Panc1 (cell line): ENCODE data around the gene FEZF2. TPM values are rescaled to one million over a fixed set of nuclear protein-coding genes. Genes with fewer than 3 reads are reported as not detected.

Experiments
- ATAC-seq: fragments of 200-7000 bp; cut with Tn5 transposase; 2 replicates; pipeline ENCODE4 v1.9.1; 2020; ENCODE audit warnings: mild to moderate bottlenecking, moderate library complexity
- BruUV-seq: library from RNA; stranded (reverse); fragments of 400-500 nt; replicated peaks from 2 replicates; lab custom pipeline; 2021; lab: Mats Ljungman, UMichigan
- CTCF ChIA-PET: fragments of 300-600 bp; sonication (Branson Sonifier 250); formaldehyde crosslinking; loops from one replicate; lab custom pipeline; 2022; ENCODE audit warnings: antibody characterized with exemption; lab: Charles Lee
- POLR2A ChIA-PET: fragments of 300-600 bp; sonication (Branson Sonifier 250); formaldehyde crosslinking; loops from one replicate; lab custom pipeline; 2022; ENCODE audit warnings: antibody characterized with exemption; lab: Charles Lee
- DNase-seq: peaks from one replicate; pipeline ENCODE4 v3.0.0-alpha.2; 2010; ENCODE audit warnings: low read depth, low spot score
- H3K27ac ChIP-seq: 2 replicates; pipeline ENCODE4 v1.5.1; 2011; ENCODE audit warnings: mild to moderate bottlenecking, low read length, inconsistent platforms
- H3K27me3 ChIP-seq: fragments of 200-500 bp; sonication (Bioruptor generic); 2 replicates; pipeline ENCODE4 v1.6.0; 2014; ENCODE audit warnings: low read length, inconsistent platforms; ENCODE audit not compliant: control insufficient read depth, insufficient read depth
- H3K36me3 ChIP-seq: fragments of 200-500 bp; sonication (Bioruptor generic); 2 replicates; pipeline ENCODE4 v1.5.1; 2014; ENCODE audit warnings: inconsistent platforms, mild to moderate bottlenecking, low read length, moderate library complexity; ENCODE audit not compliant: control insufficient read depth, insufficient read depth
- H3K4me1 ChIP-seq: 2 replicates; pipeline ENCODE4 v1.5.1; 2011; ENCODE audit warnings: inconsistent platforms, mild to moderate bottlenecking, low read length, moderate library complexity; ENCODE audit not compliant: control insufficient read depth, insufficient read depth
- H3K4me3 ChIP-seq, 2 experiments: 2 replicates each; pipeline ENCODE4 v1.5.1; 2011 to 2012; ENCODE audit warnings: low read depth in 2 of 2, low read length in 2 of 2, mild to moderate bottlenecking in 2 of 2, inconsistent platforms in 1 of 2, moderate library complexity in 1 of 2
- H3K9me3 ChIP-seq: fragments of 200-500 bp; sonication (Bioruptor generic); 2 replicates; pipeline ENCODE4 v1.5.1; 2014; ENCODE audit warnings: low read depth, mild to moderate bottlenecking, inconsistent platforms, low read length, moderate library complexity; ENCODE audit not compliant: control insufficient read depth, insufficient read depth
- CTCF ChIP-seq: fragments of 450-650 bp; IDR thresholded peaks from 2 replicates; pipeline ENCODE4 v1.5.1; 2017; ENCODE audit warnings: mild to moderate bottlenecking
- POLR2AphosphoS5 ChIP-seq: IDR thresholded peaks from 2 replicates; pipeline ENCODE4 v1.6.1; 2012; ENCODE audit warnings: mild to moderate bottlenecking, low read depth, low read length, moderate library complexity
- SIN3A ChIP-seq: IDR thresholded peaks from 2 replicates; pipeline ENCODE4 v1.6.1; 2012; ENCODE audit warnings: low read depth, mild to moderate bottlenecking, low read length, moderate library complexity, borderline replicate concordance; ENCODE audit not compliant: insufficient read depth
- TCF7L2 ChIP-seq: IDR thresholded peaks from 2 replicates; pipeline ENCODE4 v1.6.1; 2011; ENCODE audit warnings: mild to moderate bottlenecking, low read depth, low read length, inconsistent platforms
- in situ Hi-C: cut with HindIII; loops from 2 replicates; pipeline ENCODE4 v1.10.0; 2016; ENCODE audit warnings: low sequenced_read_pairs, low pct_unique_long_range_greater_than_20kb
- intact Hi-C: fragments of 100-400 bp; cut with micrococcal nuclease; formaldehyde crosslinking; loops from one replicate; pipeline ENCODE4 v1.10.0; 2022; ENCODE audit not compliant: unreplicated experiment
- total RNA-seq: library from RNA; stranded (reverse); gene quantifications from one replicate; pipeline ENCODE4 v1.2.1, GENCODE V29; 2021; ENCODE audit not compliant: unreplicated experiment
- TF ChIP-seq, protein P1 (sequence below), 2 experiments: IDR thresholded peaks; 2 replicates each; pipeline ENCODE4 v1.6.1; 2011 to 2012; ENCODE audit warnings: low read depth in 2 of 2, control low read depth in 1 of 2, low read length in 1 of 2, mild to moderate bottlenecking in 1 of 2, moderate library complexity in 1 of 2; ENCODE audit not compliant: insufficient read depth in 1 of 2

Gene FEZF2
- total RNA-seq, 1 experiment from 2014 or later, result not detected

DNA sequence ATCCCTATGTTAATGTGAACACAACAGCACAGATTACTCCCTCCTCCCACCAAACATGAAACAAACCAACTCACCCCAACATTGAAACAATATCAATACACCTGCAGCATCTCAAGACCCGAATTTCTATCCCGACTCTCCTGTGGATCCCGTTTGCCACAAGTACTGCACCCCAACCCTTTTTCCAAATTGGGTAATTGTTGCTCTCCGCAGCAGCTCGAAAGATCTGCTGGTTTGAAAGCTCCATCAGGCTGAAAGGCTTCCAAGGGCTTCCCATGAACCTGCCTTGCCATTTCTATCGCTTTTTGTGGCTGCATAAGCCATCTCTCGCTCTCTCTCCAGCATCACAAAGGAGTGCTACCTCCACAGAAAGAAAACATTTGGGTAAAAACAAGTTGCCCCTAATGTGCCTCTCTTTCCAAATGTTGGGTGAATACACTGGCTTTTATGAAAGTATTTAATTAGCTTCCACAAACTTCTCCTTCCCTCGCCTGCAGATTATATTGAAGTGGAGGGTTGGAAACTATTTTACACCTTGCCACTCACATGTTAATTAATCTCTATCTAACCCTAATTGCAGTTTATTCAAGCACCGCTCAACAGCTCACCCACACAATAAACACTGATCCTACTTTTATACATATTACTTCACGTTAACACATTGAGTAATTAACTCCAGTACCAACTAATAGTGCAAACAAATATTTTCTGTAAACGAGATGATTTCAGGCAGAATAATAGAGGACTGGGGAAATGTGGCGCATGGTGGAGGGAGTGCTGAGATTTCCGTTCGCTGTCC is 2.5 kb upstream of the FEZF2 start:
- TF ChIP-seq SIN3A, result no peak
- no peak for TF ChIP-seq TCF7L2
- no peak for TF ChIP-seq CTCF
- TF ChIP-seq, protein P1, sequence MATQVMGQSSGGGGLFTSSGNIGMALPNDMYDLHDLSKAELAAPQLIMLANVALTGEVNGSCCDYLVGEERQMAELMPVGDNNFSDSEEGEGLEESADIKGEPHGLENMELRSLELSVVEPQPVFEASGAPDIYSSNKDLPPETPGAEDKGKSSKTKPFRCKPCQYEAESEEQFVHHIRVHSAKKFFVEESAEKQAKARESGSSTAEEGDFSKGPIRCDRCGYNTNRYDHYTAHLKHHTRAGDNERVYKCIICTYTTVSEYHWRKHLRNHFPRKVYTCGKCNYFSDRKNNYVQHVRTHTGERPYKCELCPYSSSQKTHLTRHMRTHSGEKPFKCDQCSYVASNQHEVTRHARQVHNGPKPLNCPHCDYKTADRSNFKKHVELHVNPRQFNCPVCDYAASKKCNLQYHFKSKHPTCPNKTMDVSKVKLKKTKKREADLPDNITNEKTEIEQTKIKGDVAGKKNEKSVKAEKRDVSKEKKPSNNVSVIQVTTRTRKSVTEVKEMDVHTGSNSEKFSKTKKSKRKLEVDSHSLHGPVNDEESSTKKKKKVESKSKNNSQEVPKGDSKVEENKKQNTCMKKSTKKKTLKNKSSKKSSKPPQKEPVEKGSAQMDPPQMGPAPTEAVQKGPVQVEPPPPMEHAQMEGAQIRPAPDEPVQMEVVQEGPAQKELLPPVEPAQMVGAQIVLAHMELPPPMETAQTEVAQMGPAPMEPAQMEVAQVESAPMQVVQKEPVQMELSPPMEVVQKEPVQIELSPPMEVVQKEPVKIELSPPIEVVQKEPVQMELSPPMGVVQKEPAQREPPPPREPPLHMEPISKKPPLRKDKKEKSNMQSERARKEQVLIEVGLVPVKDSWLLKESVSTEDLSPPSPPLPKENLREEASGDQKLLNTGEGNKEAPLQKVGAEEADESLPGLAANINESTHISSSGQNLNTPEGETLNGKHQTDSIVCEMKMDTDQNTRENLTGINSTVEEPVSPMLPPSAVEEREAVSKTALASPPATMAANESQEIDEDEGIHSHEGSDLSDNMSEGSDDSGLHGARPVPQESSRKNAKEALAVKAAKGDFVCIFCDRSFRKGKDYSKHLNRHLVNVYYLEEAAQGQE (IDR thresholded peaks at IDR 0.05; ENCODE audit: insufficient read depth in 1 of 2, low read depth in 2 of 2, low read length in 1 of 2), result no peak
- no peak for TF ChIP-seq POLR2AphosphoS5
- ChIA-PET CTCF (no interaction called here), POLR2A (no interaction called here)
- H3K4me3 ChIP-seq, result no peak overlapping the region
- BruUV-seq, result no TSS peak
- no peak for ATAC-seq
- peaks cover 16% of the 10 kb centered on the region for H3K27me3 ChIP-seq
- H3K36me3 ChIP-seq, result no peaks in the 10 kb centered on the region
- in situ Hi-C loops (no loop called here), intact Hi-C loops (no loop called here)
- no peak for DNase-seq
- no peak overlapping the region for H3K27ac ChIP-seq
- H3K9me3 ChIP-seq, result no peaks in the 10 kb centered on the region
- H3K4me1 ChIP-seq, result peaks cover 3% of the 10 kb centered on the region

- TF ChIP-seq CTCF (no peak), POLR2AphosphoS5 (no peak), TCF7L2 (no peak), SIN3A (no peak)
- TF ChIP-seq, protein P1 (IDR thresholded peaks at IDR 0.05; ENCODE audit: insufficient read depth in 1 of 2, low read depth in 2 of 2, low read length in 1 of 2), result no peak
- peaks cover 6% of the 10 kb centered on the region for H3K27me3 ChIP-seq
- H3K36me3 ChIP-seq, result no peaks in the 10 kb centered on the region
- ChIA-PET POLR2A (no interaction called here), CTCF (interaction anchor here (0.7 kb wide), 1 partner anchor 40 kb away, joined by 5 read pairs; no protein-coding TSS in a partner anchor)
- no peak for ATAC-seq
- intact Hi-C loops (no loop called here), in situ Hi-C loops (no loop called here)
- H3K4me3 ChIP-seq, result no peak overlapping the region
- BruUV-seq, result no TSS peak
- H3K27ac ChIP-seq, result no peak overlapping the region
- peaks cover 3% of the 10 kb centered on the region for H3K4me1 ChIP-seq
- DNase-seq, result no peak
- H3K9me3 ChIP-seq, result no peaks in the 10 kb centered on the region
Observed at GRCh38 chr3:62374341-62375218, 1.2 kb upstream of the FEZF2 start.
